ENCODE results near the gene PEX12.

PEX12 gene

DNA sequence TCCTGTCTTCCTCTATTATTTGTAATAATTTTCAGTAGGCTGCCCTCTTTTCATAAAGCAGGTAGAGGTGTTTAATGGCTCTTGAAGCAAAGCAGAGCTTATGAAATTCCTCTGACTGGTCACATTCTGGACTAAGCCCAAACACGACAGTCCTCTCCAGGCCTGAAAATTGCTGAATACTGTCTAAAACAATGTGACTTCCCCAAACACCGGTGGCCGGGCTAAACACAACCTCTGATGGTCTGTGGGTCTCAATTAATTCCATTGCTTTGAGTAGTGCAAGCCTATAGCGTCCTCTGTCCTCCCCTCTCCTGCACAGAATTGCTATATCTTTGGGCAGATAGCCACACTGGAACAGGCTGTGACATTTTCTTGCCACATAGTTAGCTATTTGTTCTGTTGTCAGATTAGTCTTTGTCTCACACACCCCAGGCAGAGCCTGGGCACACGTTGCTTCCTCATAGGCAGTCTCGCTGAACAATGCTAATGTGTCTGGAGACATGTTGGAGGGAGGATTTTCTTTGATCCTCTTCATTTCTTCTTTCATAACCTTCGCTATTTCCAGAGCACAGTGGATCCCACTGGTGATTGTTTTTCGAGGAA, 30.1 kb downstream of the PEX12 start:
- H3K9me3 ChIP-seq, result no peaks in the 10 kb centered on the region
- no peaks in the 10 kb centered on the region for H3K4me1 ChIP-seq
- H3K27me3 ChIP-seq, result peaks cover 77% of the 10 kb centered on the region
- H3K36me3 ChIP-seq, result no peaks in the 10 kb centered on the region
- DNase-seq, result no peak
- TF ChIP-seq, protein P1, sequence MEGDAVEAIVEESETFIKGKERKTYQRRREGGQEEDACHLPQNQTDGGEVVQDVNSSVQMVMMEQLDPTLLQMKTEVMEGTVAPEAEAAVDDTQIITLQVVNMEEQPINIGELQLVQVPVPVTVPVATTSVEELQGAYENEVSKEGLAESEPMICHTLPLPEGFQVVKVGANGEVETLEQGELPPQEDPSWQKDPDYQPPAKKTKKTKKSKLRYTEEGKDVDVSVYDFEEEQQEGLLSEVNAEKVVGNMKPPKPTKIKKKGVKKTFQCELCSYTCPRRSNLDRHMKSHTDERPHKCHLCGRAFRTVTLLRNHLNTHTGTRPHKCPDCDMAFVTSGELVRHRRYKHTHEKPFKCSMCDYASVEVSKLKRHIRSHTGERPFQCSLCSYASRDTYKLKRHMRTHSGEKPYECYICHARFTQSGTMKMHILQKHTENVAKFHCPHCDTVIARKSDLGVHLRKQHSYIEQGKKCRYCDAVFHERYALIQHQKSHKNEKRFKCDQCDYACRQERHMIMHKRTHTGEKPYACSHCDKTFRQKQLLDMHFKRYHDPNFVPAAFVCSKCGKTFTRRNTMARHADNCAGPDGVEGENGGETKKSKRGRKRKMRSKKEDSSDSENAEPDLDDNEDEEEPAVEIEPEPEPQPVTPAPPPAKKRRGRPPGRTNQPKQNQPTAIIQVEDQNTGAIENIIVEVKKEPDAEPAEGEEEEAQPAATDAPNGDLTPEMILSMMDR (IDR thresholded peaks at IDR 0.05; ENCODE audit: low read depth, low read length), result no peak
- H3K4me3 ChIP-seq (ENCODE audit: low read depth, low read length), result no peak overlapping the region

DNA sequence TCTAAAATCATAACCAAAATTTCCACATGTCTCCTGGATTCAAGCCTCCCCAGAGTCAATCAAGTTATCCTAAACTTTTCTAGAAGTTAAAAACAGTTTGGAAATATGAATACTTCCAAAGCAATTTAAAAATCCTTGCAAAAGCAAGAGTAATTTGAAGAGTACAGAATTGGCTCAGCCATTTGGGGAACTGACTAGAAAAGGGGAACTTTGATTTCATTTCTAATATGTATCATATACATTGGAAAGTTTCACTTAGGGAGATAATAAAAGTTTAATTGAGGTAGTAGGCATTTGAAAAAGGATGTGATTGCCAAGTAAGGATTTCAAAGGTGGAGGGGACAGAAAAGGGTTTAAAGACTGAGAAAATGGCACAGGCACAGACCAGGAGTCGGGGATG, 31.9 kb downstream of the PEX12 start:
- Histone ChIP-seq H3K36me3 (no peaks in the 10 kb centered on the region), H3K4me3 (ENCODE audit: low read depth, low read length) (no peak overlapping the region), H3K27me3 (peaks cover 81% of the 10 kb centered on the region), H3K9me3 (no peaks in the 10 kb centered on the region), H3K4me1 (no peaks in the 10 kb centered on the region)
- DNase-seq, result no peak
- TF ChIP-seq, protein P1 (IDR thresholded peaks at IDR 0.05; ENCODE audit: low read depth, low read length), result no peak

DNA sequence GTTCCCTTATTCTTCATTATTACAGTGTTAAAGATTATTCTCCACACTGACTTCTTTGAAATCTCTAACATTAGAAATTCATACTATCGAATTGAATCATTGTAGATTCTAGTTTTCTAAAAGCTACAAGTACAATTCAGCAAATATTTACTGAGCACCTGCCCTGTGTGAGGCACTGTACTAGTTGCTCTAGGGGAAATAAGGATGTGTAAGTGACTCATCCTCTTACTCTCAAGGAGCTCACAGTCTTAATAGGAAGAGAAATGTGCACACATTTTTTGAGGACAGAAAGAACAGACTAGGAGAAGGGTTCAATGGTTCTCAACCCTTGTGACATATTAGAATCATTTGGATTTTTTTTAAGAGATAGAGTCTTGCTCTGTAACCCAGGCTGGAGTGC, 33.2 kb downstream of the PEX12 start:
- H3K27me3 ChIP-seq, result peaks cover 76% of the 10 kb centered on the region
- H3K36me3 ChIP-seq, result no peaks in the 10 kb centered on the region
- DNase-seq, result no peak
- TF ChIP-seq, protein P1 (IDR thresholded peaks at IDR 0.05; ENCODE audit: low read depth, low read length), result no peak
- H3K9me3 ChIP-seq, result no peaks in the 10 kb centered on the region
- H3K4me3 ChIP-seq (ENCODE audit: low read depth, low read length), result no peak overlapping the region
- no peaks in the 10 kb centered on the region for H3K4me1 ChIP-seq

DNA sequence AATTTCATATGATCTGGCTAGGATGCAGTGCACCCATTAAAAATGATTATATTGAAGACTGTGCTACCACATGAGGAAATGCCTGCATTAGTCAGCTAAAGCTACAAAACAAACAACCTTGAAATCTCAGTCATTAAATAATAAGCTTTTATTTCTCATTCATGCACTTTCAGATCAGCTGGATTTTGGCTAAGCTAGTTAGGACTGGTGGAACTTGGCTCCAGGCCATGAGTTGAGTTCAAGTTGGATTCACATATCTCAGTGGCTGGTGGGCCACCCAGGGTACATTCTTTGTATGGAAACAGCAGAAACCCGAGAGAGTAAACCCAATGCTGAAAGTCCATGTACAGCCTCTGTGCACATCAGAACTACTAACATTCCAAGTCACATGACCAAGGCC, 34.5 kb downstream of the PEX12 start:
- DNase-seq, result no peak
- Histone ChIP-seq H3K4me3 (ENCODE audit: low read depth, low read length) (no peak overlapping the region), H3K9me3 (no peaks in the 10 kb centered on the region), H3K27me3 (peaks cover 73% of the 10 kb centered on the region), H3K36me3 (no peaks in the 10 kb centered on the region), H3K4me1 (no peaks in the 10 kb centered on the region)
- TF ChIP-seq, protein P1 (IDR thresholded peaks at IDR 0.05; ENCODE audit: low read depth, low read length), result no peak

DNA sequence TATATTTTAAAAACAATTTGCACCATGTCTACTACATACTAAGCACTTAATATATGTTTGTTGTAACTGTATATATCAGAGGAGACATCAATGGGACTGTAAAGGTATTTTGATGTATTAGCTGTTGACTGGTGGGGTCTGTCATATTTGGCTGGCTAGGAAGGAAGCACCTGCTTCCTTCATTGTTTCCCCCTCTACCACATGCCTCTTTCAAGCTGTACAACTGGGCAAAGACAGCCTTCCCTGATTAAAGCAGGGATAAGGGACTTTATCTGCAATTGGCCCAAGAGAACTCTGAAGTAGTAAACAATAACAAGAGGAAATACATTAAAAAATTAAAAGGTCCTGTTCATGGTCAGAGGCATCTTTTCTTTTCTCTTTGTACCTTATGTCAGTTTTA, 35.4 kb downstream of the PEX12 start:
- Histone ChIP-seq H3K36me3 (no peaks in the 10 kb centered on the region), H3K27me3 (peaks cover 69% of the 10 kb centered on the region), H3K4me1 (no peaks in the 10 kb centered on the region), H3K4me3 (ENCODE audit: low read depth, low read length) (no peak overlapping the region), H3K9me3 (no peaks in the 10 kb centered on the region)
- no peak for DNase-seq
- TF ChIP-seq, protein P1 (IDR thresholded peaks at IDR 0.05; ENCODE audit: low read depth, low read length), result no peak

DNA sequence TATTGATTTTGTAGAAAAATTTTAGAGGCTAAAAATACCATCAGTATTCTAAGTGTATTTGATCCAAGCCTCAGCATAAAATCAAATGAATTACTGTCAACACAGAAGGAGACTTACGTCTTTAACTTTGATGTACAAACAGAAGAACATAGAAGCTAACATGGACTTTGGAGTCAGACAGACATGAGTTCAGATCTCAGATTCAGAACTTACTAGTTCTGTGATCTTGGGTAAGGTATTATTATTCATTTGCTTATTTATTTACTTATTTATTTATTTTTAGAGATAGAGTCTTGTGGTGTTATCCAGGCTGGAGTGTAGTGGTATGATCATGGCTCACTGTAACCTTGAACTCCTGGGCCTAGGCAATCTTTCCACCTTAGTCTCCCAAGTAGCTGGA, 36.9 kb downstream of the PEX12 start:
- TF ChIP-seq, protein P1 (IDR thresholded peaks at IDR 0.05; ENCODE audit: low read depth, low read length), result no peak

More for the DNA sequence above, 36.9 kb downstream of the PEX12 start:
- no peak for DNase-seq
- no peaks in the 10 kb centered on the region for H3K9me3 ChIP-seq
- H3K4me3 ChIP-seq (ENCODE audit: low read depth, low read length), result no peak overlapping the region
- H3K36me3 ChIP-seq, result no peaks in the 10 kb centered on the region
- H3K4me1 ChIP-seq, result no peaks in the 10 kb centered on the region
- peaks cover 53% of the 10 kb centered on the region for H3K27me3 ChIP-seq

Measured in BE2C (cell line).